Cortex of kidney (tissue), 1 donor: Measurements from ENCODE around the gene IGSF21.
"Not testable (repeated sequence)": the region's sequence is repeated elsewhere in the genome, so short reads cannot be mapped to it uniquely, and the experiment has no call there.

Experiments used
- DNase-seq: peaks from one replicate; lab custom pipeline; 2025; lab: John Stamatoyannopoulos, UW

The IGSF21 gene

DNA sequence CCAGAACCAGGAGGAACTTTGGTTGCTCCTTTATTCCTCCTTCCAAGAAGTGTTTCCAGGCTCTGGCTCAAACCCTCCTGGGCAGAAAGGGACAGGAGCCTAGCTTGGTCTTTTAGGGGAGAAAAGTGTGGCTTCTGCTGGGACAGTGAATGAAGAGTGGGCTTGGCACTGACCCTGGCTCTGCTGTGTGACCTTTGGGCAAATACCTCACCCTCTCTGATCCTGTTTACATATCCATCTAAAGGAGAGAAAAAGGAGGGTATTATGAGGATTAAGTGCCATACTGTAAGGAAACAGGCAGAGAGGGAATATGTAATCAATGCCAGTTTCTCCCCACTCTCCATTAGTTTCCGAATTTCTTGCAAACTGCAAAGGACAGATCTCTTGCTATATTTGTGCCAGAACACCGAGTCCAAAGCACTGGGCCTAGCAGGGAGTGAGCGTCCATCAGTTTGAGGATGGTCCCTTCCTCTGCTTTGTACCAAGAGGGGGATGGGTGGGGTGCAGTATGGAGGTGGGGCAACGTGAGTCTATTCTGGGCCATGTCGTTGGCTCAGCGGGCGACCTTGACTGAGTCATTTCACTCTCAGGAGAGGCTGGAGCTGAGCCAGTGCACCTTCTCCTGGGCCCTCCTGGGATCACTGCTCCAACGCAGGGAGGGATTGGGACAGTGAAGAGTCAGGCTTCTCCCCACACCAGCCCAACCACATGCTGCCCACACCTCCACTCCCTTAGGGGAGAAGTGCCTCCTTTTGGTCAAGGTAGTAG is 38.4 kb downstream of the IGSF21 start:
- DNase-seq = no peak

DNA sequence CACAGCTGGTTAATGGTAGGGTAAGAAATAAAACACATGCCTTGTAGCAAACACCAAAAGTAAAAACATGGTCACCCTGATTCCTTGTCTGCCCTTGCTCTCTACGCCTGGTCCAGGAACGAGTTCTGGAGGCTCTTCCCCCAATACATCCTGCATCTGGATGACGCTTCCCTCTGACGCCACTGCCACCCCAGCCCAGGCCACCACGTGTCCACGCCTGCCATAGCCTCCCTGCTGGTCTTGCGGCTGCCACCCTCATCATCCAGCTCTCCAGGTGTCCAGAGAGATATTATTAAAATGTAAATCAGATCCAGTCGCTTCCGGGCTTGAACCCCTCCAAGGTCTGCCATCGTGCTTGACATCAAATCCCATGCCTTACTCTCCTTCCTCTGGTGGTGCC is 39.3 kb downstream of the IGSF21 start:
- DNase-seq = no peak

DNA sequence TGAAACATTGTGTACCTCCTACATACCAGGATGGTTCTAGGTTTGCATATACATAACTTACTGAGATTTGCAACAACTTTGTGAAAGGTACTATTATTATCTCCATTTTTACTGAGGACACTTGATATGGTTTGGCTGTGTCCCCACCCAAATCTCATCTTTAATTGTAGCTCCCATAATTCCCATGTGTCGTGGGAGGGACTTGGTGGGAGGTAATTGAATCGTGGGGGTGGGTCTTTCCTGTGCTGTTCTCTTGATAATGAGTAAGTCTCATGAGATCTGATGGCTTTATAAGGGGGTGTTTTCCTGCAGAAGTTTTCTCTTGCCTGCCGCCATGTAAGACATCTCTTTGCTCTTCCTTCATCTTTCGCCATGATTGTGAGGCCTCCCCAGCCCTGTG is 40.1 kb downstream of the IGSF21 start:
- no peak for DNase-seq

DNA sequence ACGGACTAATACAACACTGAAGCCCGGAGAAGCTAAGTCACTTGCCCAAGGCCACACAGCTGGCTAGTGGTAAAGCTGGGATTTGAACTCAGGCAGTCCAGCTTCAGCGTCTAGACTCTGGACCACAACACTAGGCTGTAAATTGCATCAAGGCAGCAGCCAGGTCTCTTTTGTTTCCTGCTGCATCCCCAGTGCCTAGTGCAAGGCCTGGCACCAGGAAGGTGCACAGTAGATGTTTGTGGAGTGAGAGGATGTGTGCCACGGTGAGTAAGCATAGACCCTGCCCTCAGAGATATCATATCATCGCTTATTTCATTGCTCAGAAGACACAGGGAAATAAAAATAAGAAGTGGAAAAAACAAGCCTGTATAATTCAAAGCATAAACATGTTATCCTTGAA is 40.9 kb downstream of the IGSF21 start:
- DNase-seq = no peak

DNA sequence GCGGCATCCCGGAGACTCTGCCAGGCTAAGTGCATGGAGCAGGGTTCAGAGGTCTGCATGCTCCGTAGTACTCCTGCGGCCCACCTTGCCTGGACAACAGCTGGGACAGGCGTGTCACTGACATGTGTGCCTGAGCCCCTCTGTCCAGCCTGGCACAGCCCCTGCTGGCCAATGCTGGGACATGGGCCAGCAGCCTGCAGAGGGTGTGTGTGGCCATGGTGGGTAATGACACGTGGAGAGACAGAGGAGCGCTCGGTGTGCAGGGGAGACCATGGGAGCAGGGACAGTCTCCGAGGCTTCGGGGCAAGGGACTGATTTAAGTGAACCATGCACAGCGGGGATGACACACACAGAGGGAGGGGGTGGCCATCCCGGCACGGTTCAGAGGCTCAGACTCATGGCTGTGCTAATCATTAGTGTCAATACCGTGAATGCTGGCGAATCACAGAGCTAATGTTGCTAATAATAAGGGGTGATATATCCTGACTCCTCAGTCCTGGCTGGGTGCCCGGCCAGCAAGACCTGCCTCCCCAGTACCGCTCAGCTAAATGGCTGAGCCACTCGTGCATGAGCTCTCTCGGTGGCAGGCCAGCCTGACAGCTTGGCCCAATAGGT is 41.5 kb downstream of the IGSF21 start:
- no peak for DNase-seq

DNA sequence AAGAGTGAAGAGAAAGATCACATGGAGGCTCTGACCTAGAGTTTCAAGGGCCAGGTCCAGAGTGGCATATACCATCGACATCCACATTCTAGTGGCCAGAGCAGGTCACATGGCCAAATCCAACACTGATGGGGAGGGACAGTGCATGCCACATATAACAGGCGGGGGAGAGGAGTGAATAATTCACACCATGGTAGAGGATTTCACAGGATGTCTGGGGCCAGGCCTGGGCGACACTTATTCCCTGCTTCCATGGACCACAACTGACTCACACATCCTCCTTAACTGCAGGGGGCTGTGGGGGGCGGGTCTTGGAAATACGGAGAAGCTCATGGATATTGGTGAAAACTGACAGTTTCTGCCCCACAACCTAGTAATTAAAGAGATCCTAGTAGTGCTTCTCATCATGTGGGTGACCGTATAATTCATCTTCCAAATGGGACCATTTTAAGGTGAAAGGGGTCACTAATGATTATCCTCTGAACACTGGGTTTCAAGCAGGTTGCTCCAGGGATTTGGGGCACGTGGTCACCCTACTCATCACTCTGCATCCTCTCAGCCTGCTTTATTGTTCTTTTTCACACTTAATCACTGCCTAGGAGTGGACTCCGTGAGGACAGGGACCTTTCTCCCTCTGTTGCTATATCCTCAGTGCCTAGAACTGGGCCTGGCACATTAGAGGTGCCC is 44.0 kb downstream of the IGSF21 start:
- DNase-seq = no peak

DNA sequence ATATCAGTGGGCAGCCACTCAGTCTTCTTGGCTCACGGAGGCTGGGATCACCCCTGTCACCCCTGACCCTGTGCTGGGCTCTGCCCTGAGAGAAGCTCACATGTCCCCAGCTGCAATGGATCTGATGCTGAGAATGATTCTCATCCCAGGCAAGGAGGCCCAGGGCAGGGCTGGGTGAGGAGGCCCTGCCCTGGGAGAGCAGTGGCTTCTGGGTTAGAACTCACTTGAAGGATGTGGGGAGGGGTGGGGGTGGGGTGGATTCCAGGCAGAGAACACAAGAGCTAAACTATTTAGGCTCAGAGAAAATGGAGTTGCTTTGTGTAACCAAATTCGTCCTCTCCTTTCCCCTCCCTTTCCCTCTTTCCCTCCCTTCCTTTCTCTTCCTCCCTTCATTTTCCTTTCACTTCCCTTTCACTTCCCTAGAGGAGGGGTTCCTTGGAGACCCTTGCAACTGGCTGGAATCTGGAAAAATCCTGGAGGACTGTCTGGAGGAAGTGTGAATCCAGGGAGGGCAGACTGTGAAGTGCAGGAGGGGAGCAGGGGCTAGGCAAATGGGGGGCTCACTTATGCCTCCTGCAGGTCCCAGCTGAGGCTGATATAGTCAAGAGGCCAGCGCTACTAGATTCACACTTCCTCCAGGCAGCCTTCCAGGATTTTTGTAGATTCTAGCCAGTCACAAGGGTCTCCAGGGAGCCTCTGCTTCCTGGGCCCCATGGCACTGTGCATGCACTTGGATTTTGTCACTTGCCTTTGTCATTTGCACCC is 47.0 kb downstream of the IGSF21 start:
- no peak for DNase-seq

DNA sequence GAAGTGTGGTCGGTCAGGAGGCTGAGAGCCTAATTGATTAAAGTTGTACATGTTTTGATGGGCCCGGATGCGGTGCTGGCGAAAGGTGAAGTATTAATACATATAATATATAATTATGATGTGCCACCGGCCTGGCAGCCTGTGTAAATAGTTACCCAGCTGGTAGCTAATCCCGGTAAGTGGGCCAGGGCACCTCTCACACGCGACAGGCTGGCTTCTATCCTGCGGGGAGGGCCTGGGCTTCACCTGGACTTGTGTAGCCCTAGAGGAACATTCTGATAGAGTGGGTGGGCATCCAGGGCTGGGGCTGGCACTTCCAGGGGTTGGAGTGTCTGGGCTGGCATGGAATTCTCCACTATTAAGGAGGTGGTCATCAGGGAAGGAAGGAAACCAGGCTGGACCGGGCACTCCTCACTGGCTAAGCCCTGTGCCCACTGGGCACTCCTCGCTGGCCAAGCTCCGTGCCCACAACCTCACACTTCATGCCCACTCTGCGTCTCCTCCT is 48.3 kb downstream of the IGSF21 start:
- DNase-seq = no peak

DNA sequence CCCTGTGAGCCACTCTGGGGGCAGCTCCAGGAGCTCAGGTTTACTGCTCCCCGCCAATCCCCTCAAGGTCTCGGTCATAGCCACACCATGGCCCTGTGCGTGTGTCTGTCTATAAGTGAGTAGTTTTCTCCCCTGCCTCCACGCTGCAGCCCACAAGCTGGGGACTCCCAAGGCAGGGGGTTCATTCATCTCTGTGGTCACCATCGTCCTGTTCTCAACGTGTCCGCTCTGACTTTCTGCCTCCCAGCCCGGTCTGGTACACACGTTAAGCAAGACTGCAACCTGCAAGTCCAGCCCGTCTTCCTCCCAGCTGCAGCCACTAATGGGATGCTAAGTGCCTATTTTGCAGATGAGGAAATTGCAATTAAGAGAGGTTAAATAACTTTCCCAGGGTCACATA is 49.8 kb downstream of the IGSF21 start:
- DNase-seq = no peak

DNA sequence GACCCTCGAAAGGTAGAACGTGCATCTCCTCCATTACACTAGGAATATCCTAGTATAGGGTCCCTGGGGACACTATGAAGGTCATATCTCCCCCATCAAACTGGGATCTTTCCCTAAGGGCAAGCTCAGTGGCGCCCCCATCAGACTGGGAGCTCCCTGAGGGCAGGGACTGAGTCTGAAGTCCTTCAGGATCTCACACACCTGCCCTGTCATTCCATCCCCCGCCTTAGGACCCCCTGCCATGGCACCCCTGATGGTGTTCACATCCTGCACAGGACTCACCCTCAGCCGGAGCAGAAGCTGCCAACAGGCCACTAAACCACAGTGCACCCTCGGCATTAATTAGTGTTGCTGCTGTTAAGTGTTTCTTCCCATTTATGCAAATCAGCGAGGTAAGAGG is 50.4 kb downstream of the IGSF21 start:
- DNase-seq = no peak

DNA sequence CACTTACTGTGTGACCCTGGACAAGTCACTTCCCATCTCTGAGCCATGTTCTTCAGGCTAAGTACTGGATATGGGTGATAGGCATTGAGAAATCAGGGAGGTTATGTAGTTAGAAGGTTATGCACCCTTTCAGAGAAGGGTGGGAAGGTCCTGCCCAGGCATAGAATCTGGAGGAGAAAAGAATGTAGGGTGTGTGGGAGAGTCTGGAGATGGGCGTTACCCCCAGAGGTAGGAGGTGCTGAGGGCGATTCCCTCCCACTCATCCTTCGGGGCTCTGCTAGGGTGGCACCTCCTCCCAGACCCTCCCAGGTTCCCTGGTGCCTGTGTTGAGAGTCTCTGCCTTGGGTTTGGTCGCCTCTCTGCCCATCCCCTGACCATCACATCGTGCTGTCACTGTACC is 51.1 kb downstream of the IGSF21 start:
- DNase-seq = no peak

DNA sequence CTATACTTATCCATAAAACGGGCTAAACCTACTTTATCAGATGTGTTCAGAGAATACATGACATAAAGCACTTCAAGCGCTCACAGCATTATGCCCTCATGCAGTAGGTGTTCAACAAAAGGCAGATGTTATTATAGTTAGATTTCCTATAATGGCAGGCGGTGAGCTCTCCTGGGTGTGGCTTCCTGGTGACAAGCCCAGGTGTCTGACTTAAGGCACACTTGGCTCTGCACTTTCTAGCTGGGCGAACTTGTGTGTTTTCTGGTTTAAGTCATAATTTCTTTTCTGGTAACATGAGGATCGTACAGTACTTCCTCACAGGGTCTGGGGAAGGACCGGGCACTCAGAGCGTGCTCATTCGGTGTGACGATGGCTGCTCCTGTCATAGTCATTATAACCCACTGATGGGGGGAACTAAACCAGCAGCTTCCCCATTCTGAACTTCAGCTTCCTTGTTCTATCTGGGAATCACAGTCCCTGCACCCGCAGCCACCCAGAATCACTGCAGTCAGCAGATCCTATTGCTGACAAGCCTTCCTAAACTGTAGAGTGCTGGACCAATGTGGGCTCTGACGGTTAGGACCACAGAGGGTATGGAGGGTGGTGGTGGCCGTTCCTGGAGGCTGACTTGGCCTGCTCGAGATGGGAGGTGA is 52.8 kb downstream of the IGSF21 start:
- DNase-seq = no peak

DNA sequence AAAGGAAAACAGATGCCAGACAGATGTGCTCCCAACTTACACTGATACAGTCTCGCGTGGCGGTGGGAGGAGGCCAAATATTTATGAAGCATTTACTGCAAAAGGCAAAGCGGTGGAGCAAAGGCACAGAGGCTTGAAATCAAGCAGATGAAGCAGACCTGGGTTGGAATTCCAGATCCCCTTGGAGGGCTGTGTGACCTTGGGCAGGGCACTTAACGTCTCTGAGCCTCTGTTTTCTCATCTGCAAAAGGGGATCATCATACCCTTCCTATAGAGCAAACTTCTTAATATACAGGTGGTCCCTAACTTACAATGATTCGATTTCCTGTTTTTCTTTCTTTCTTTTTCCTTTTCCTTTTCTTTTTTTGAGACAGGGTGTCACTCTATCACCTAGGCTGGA is 54.1 kb downstream of the IGSF21 start:
- no peak for DNase-seq

DNA sequence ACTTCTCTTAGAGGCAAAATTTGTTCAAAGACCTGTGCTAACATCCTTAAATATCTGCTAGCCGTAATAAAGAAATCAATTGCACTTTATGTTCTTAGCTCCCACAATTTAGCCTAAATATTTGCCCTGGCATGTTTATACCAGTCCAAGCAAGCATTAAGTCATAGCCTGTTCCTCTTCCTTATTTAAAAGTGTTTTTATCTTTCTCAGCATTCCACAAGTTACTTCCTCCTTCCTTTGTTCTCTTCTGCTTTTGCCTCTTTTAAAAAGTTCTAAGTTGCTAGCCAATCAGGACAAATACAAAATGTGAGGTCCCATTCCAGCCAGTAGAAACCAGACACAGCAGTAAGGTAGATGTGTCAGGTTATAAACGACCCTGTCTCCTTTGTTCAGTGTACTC is 58.0 kb downstream of the IGSF21 start:
- DNase-seq = not testable (repeated sequence)

DNA sequence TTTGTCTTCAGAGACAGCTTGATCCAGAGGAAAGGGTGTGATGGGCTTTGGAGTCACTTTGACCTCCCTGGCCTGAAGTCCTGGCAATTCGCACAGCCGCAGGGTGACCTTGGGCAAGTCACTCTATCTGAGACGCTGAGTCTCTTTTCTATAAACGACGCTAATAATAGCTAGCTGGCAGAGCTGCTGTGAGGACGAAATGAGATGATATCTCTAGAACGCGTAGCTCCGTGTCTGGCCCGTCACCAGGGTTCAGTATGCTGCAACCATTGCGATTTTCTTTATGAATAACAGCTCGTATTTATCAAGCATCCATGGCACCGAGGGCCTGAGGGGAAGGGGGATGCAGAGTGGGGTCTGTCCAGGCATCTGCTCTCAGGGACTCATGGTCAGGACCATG is 58.7 kb downstream of the IGSF21 start:
- no peak for DNase-seq

DNA sequence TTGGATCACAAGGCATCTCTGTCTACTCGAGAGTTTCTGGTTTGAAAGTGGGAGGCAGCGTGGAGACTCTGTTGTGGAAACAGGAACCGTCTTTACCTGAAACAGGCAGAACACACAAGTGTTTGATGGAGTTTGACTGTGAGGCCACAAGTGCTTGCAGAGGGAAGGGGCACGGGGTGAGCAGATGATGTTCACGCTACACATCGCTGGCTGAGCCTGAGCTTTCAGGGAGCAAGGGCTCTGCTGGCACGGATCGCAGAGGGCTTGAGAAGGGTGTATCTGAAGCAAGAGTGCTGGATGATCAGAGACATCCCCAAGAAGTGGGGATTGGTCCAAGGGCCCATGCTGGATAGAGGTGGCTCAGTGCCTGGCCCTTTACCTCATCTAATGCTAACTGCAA is 59.3 kb downstream of the IGSF21 start:
- no peak for DNase-seq

DNA sequence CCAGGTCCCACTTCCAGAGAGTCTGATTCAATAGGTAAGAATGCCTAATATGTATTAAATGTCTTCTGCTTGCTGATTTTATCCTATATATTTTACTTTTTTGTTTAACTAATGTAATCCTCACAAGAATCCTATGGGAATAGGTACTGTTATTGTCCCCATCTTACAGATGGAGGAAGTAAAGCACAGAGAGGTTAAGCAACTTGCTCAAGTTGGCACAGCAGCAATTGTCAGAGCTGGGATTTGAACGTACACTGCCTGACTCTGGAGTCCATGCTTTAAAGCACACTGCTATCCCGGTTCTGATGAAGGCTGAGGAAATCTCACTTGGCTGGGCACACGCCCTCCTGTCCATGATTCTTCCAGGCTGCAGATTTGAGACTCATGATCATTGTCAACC is 62.8 kb downstream of the IGSF21 start:
- DNase-seq = no peak

DNA sequence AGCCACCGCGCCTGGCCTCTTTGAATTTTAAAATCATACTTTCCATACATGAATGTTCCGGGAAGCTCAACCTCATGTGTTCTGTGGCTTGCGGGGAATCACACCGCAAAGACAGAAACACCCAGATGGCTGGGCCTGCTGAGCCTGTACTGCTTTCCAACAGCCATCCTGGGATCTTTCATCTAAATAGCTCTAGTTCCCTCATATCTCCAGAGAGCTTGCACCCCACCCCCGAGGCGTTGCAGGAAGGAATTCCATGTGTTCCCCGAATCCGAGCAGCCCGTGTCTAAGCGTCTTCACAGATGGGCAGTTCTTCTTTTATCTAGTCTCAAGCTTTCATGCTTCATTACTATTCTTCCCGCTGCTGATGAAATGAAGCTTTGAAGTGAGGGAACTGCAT is 66.4 kb downstream of the IGSF21 start:
- DNase-seq = no peak

DNA sequence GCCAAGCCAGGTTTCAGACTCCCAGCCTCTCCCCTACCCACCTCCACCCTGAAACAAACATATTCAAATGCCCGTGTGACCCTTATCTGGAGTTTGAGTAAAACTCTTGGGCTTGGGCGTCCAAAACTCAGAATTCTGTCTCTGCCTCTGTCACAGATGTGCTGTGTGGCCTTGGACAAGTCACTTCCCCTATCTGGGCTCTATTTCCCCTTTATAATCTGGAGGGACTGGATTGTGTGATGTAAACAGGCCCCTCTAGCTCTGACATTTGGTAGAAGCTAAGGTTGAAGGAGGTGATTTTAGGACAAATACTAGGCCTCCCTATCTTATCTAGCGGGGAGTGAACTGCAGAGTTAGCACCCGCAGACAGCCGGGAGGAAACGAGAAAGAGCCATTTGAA is 67.5 kb downstream of the IGSF21 start:
- no peak for DNase-seq

DNA sequence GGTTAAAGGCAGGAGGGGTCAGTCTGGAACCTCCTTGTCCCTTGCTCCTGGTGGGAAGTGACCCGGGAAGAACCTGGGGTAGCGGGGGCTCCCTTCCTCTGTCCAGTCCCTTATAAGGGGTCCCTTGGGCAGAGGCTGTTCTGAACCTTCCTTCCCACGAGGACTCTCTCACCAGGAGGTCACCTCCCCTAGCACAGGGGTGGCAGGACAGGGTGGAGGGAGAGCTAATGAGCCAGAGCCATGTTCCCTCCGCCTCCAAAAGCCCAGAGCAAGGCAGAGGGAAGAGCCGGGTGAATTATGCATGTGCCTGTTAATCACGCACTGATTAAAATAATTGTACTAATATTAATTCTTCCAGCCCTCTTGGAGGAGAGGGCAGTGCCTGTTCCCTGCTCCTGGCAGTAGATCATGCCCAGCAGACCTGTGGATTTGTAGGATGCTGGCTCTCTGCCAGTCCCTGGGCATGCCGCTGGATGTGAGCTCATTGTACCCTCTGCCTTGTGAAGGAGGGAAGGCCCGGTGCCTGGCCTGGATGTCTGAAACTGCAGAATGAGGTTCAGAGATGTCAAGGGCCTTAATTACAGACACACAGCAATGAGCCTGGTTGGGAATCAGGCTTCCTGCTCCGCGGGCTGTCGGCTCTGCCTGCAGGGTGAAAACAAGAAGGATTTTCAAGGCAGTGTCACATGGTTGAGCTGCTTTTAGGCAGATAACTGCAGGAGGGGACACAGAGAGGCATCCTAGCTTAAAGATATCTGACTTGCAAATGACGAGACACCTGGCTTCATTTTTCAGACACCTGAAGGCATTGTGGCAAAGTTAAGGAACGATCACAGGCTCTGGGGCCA is 68.2 kb downstream of the IGSF21 start:
- no peak for DNase-seq

DNA sequence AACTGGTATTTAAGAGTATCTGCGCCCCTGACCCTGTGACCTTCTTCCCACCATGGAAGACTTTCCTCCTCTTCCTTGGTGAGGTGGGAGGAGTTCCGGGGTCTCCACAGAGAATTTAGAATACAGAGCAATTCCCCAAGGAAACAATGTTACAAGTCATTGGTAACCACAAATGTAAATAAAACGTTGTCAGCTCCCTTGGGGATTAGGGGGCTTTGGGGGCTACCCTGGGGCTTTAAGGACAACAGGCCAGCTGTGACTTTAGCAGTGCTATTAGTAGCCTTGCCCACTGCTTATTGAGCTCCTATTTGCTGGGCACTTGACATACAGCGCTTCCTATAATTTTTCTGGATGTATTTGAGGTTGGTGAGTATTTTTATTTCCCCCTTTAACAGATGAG is 69.0 kb downstream of the IGSF21 start:
- DNase-seq = no peak
